ENCODE data around the gene ARHGAP1. TPM values are rescaled to one million over a fixed set of nuclear protein-coding genes. Genes with fewer than 3 reads are reported as not detected.
A peak's percentile ranks its signal among the peaks of the same experiment; 100 is the strongest.

The ARHGAP1 gene
- total RNA-seq, 3 donors from 2014 or later = 26.5 to 55.7 (median 33.8) TPM

GRCh38 chr11:46682773-46683752, 17.4 kb downstream of the ARHGAP1 start:
- Histone ChIP-seq H3K27me3 (no peaks in the 10 kb centered on the region), H3K4me3 (no peak overlapping the region), H3K9me3 (no peaks in the 10 kb centered on the region), H3K4me1 (no peaks in the 10 kb centered on the region), H3K27ac (peak overlapping the region in 1 of 2 donors; percentile 61), H3K36me3 (peaks cover 10% of the 10 kb centered on the region)
- intact Hi-C loops (cut with DNase I; ENCODE audit: low total_unique reads) = no loop called here
- TF ChIP-seq POLR2A (IDR thresholded peaks at IDR 0.05) (no peak), POLR2AphosphoS5 (IDR thresholded peaks at IDR 0.05) (no peak)
- TF ChIP-seq, protein P1, sequence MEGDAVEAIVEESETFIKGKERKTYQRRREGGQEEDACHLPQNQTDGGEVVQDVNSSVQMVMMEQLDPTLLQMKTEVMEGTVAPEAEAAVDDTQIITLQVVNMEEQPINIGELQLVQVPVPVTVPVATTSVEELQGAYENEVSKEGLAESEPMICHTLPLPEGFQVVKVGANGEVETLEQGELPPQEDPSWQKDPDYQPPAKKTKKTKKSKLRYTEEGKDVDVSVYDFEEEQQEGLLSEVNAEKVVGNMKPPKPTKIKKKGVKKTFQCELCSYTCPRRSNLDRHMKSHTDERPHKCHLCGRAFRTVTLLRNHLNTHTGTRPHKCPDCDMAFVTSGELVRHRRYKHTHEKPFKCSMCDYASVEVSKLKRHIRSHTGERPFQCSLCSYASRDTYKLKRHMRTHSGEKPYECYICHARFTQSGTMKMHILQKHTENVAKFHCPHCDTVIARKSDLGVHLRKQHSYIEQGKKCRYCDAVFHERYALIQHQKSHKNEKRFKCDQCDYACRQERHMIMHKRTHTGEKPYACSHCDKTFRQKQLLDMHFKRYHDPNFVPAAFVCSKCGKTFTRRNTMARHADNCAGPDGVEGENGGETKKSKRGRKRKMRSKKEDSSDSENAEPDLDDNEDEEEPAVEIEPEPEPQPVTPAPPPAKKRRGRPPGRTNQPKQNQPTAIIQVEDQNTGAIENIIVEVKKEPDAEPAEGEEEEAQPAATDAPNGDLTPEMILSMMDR (IDR thresholded peaks at IDR 0.05) = no peak
- DNase-seq (ENCODE audit: low spot score in 2 of 2) = no peak

DNA sequence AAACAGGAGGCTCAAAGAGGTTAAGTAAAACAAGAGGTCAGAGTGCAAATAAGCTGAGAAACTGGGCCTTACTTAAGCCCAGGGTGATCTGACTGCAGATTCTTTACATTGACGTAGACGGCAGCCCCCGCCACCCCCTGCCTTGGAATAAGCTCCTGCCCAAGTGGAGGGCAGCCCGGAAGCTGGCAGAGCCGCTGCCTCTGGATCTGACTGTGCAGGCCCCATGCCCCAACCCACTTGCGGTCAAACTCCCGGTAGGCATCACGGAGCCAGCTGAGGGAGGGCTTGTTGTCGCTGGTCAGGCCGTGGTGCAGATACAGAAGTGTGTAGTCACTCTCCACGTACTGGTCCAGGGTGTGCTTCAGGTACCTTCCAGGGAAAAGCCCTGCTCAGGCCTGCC, 18.6 kb downstream of the ARHGAP1 start:
- Histone ChIP-seq H3K9me3 (no peaks in the 10 kb centered on the region), H3K27ac (no peak overlapping the region), H3K27me3 (no peaks in the 10 kb centered on the region), H3K4me1 (no peaks in the 10 kb centered on the region), H3K4me3 (no peak overlapping the region), H3K36me3 (peaks cover 10% of the 10 kb centered on the region)
- DNase-seq (ENCODE audit: low spot score in 2 of 2) = no peak
- TF ChIP-seq POLR2A (IDR thresholded peaks at IDR 0.05) = no peak
- no peak for TF ChIP-seq POLR2AphosphoS5 (IDR thresholded peaks at IDR 0.05)
- TF ChIP-seq, protein P1 (IDR thresholded peaks at IDR 0.05) = no peak
- intact Hi-C loops (cut with DNase I; ENCODE audit: low total_unique reads) = no loop called here

- Histone ChIP-seq H3K4me3 (no peak overlapping the region), H3K9me3 (no peaks in the 10 kb centered on the region), H3K36me3 (peaks cover 10% of the 10 kb centered on the region), H3K27me3 (no peaks in the 10 kb centered on the region), H3K4me1 (peaks cover 1 to 2% of the 10 kb centered on the region in 2 donors), H3K27ac (peak overlapping the region in 1 of 2 donors; percentile 36)
- DNase-seq (ENCODE audit: low spot score in 2 of 2) = no peak
- TF ChIP-seq, protein P1 (IDR thresholded peaks at IDR 0.05) = no peak
- no peak for TF ChIP-seq POLR2AphosphoS5 (IDR thresholded peaks at IDR 0.05)
- TF ChIP-seq POLR2A (IDR thresholded peaks at IDR 0.05) = no peak
- intact Hi-C loops (cut with DNase I; ENCODE audit: low total_unique reads) = no loop called here
Measured at GRCh38 chr11:46680815-46681214, 19.6 kb downstream of the ARHGAP1 start.

DNA sequence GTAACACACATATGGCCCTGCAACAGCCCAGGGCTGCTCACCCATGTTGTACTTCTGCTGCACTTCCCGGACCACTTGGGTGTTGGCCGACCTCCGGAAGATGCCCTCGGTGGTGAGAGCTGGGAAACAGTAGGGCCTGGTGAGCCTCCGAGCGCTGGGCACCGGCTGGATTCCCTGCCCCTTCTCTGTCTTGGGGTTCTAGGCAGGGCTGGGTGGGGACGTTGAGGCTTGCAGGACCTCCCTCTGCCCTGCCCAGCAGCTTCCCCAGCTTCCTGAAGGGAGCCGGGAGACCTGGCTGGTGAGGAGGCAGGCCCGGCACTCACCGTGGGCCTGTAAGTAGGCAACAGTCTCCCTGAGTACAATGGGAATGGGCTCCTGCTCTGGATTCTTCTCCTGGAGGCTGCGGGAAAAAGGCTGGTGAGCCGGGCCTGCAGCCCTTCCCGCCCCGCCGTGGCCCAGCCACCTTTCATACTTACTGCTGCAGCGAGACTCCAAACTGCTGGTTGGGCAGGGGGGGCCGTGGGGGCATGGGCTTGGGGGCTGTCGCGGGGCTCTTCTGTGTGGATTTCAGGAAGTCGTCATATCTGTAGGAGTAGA, 20.2 kb downstream of the ARHGAP1 start:
- Histone ChIP-seq H3K9me3 (no peaks in the 10 kb centered on the region), H3K36me3 (peaks cover 10% of the 10 kb centered on the region), H3K27me3 (no peaks in the 10 kb centered on the region), H3K4me3 (no peak overlapping the region), H3K27ac (no peak overlapping the region), H3K4me1 (peaks cover 5 to 7% of the 10 kb centered on the region in 2 donors)
- no peak for TF ChIP-seq POLR2AphosphoS5 (IDR thresholded peaks at IDR 0.05)
- TF ChIP-seq, protein P1 (IDR thresholded peaks at IDR 0.05) = no peak
- TF ChIP-seq POLR2A (IDR thresholded peaks at IDR 0.05) = no peak
- no peak for DNase-seq (ENCODE audit: low spot score in 2 of 2)
- intact Hi-C loops (cut with DNase I; ENCODE audit: low total_unique reads) = no loop called here
